C1 segment of cervical spinal cord (tissue), 14 donors: Measurements from ENCODE around the gene ENGASE.

Source experiments
- DNase-seq, 14 donors: peaks; one replicate each; lab custom pipeline; 2025; lab: John Stamatoyannopoulos, UW

Gene ENGASE

DNA sequence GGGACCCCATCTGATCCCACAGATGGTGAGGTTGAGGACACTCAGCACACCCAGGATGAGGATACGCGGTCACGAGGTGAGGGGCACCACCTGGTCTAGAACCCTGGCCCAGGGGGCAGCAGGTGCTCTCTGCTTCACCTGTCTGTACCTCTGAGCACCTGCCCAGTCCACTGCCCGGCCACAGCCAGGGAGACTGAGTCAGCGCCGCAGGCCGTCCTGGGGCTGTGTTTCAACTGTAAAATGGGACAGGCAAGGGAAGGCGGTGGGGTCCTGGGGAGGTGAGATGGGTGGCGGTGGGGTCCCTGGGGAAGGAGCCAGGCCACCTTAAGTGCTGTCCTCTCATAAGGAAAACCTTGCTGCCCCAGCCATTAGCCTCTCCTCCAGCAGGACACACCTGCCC, 60.4 kb downstream of the ENGASE start:
- no peak for DNase-seq

DNA sequence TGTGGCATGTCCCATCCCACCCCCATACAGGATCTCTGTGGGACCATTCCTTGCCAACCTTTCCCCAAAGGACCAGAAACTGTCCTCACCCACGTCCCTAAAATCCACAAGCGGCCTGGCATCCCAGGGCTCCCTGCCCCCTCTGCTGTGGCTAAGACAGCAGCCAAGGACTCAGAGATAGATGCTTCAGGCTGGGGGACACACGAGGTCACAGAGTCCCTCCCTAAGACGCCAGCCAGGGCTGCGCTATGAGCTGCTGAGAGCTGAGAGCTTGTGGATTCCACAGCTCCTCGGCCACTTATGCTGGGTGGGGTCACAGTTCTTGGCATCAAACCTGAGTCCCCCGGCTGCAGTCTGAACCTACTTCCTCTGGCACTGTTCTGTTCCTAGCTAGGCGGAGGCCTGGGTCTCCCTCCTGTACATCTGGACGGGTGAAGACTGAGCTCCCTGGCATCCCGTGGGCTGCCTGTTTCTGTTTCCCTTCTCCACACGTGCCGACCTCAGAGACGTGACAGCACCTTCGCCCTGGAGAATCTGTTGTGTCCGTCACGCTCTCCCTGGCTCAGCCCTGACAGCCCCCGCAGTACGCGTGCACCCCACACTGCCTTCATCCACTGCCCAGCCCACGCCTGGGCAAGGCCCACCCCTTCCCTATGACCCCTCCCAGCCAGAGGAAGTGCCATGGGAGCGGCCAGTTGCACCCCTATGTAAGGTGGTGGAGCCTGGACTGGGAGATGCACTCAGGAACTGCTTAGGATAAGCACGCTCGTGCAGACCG, 61.2 kb downstream of the ENGASE start:
- no peak for DNase-seq
